ENCODE measurements around the gene HMCN1. TPM values are rescaled to one million over a fixed set of nuclear protein-coding genes. Genes with fewer than 3 reads are reported as not detected.

The HMCN1 gene
- total RNA-seq, 1 experiment from 2014 or later, result 0.31 TPM

GRCh38 chr1:185696422-185697150, 37.6 kb upstream of the HMCN1 start:
- no peaks in the 10 kb centered on the region for H3K27me3 ChIP-seq (ENCODE audit: insufficient read depth, low read depth)
- no peak overlapping the region for H3K27ac ChIP-seq
- DNase-seq, result no peak
- H3K9me2 ChIP-seq (ENCODE audit: insufficient read depth), result no peaks in the 10 kb centered on the region
- no peak overlapping the region for H3K4me3 ChIP-seq
- TF ChIP-seq EZH2 (IDR thresholded peaks at IDR 0.05; ENCODE audit: low read depth) (no peak), CTCF (conservative IDR thresholded peaks at IDR 0.05) (no peak)
- H2AFZ ChIP-seq, result no peak overlapping the region
- POLR2A ChIA-PET (ENCODE audit: unreplicated experiment), result interaction anchor here (0.6 kb wide), 1 partner anchor 679 kb away, joined by 17 read pairs; the partner anchor contains the start of gene ODR4
- intact Hi-C loops (cut with micrococcal nuclease; ENCODE audit: unreplicated experiment), result no loop called here
- no peaks in the 10 kb centered on the region for H3K36me3 ChIP-seq (ENCODE audit: low read depth)
- no TSS peak for BruUV-seq (replicated peaks)
- no peaks in the 10 kb centered on the region for H3K4me1 ChIP-seq (replicated peaks; ENCODE audit: insufficient read depth)
- no peak overlapping the region for H3K4me2 ChIP-seq
- no peaks in the 10 kb centered on the region for H3K79me2 ChIP-seq (ENCODE audit: low read depth)
- CTCF ChIA-PET, result no interaction called here
- no peaks in the 10 kb centered on the region for H4K20me1 ChIP-seq (ENCODE audit: insufficient read depth)
- no peaks in the 10 kb centered on the region for H3K9me3 ChIP-seq (ENCODE audit: insufficient read depth, low read depth)
- H3F3A ChIP-seq (ENCODE audit: insufficient read depth, low read depth), result no peaks in the 10 kb centered on the region

GRCh38 chr1:185699874-185700273, 34.3 kb upstream of the HMCN1 start:
- intact Hi-C loops (cut with micrococcal nuclease; ENCODE audit: unreplicated experiment), result no loop called here

GRCh38 chr1:185701650-185702049, 32.5 kb upstream of the HMCN1 start:
- H3K4me3 ChIP-seq, result no peak overlapping the region
- POLR2A ChIA-PET (ENCODE audit: unreplicated experiment), result no interaction called here
- H3K9me3 ChIP-seq (ENCODE audit: insufficient read depth, low read depth), result no peaks in the 10 kb centered on the region
- no peaks in the 10 kb centered on the region for H4K20me1 ChIP-seq (ENCODE audit: insufficient read depth)
- H2AFZ ChIP-seq, result no peak overlapping the region
- no peaks in the 10 kb centered on the region for H3K27me3 ChIP-seq (ENCODE audit: insufficient read depth, low read depth)
- CTCF ChIA-PET, result no interaction called here
- DNase-seq, result no peak
- no peaks in the 10 kb centered on the region for H3K79me2 ChIP-seq (ENCODE audit: low read depth)
- H3K27ac ChIP-seq, result no peak overlapping the region
- BruUV-seq (replicated peaks), result no TSS peak
- no peaks in the 10 kb centered on the region for H3K4me1 ChIP-seq (replicated peaks; ENCODE audit: insufficient read depth)
- H3K36me3 ChIP-seq (ENCODE audit: low read depth), result no peaks in the 10 kb centered on the region
- H3K4me2 ChIP-seq, result no peak overlapping the region
- intact Hi-C loops (cut with micrococcal nuclease; ENCODE audit: unreplicated experiment), result no loop called here
- TF ChIP-seq EZH2 (IDR thresholded peaks at IDR 0.05; ENCODE audit: low read depth) (no peak), CTCF (conservative IDR thresholded peaks at IDR 0.05) (no peak)
- no peaks in the 10 kb centered on the region for H3F3A ChIP-seq (ENCODE audit: insufficient read depth, low read depth)
- no peaks in the 10 kb centered on the region for H3K9me2 ChIP-seq (ENCODE audit: insufficient read depth)

More at GRCh38 chr1:185699874-185700273, 34.3 kb upstream of the HMCN1 start:
- no peaks in the 10 kb centered on the region for H3K9me3 ChIP-seq (ENCODE audit: insufficient read depth, low read depth)
- no peaks in the 10 kb centered on the region for H3F3A ChIP-seq (ENCODE audit: insufficient read depth, low read depth)
- no peak overlapping the region for H3K4me3 ChIP-seq
- no peak overlapping the region for H3K27ac ChIP-seq
- H3K27me3 ChIP-seq (ENCODE audit: insufficient read depth, low read depth), result no peaks in the 10 kb centered on the region
- no peak overlapping the region for H3K4me2 ChIP-seq
- BruUV-seq (replicated peaks), result no TSS peak
- no peak overlapping the region for H2AFZ ChIP-seq
- no peak for DNase-seq
- ChIA-PET CTCF (no interaction called here), POLR2A (ENCODE audit: unreplicated experiment) (no interaction called here)
- H4K20me1 ChIP-seq (ENCODE audit: insufficient read depth), result no peaks in the 10 kb centered on the region
- no peaks in the 10 kb centered on the region for H3K79me2 ChIP-seq (ENCODE audit: low read depth)
- H3K4me1 ChIP-seq (replicated peaks; ENCODE audit: insufficient read depth), result no peaks in the 10 kb centered on the region
- no peaks in the 10 kb centered on the region for H3K9me2 ChIP-seq (ENCODE audit: insufficient read depth)
- TF ChIP-seq CTCF (conservative IDR thresholded peaks at IDR 0.05) (no peak), EZH2 (IDR thresholded peaks at IDR 0.05; ENCODE audit: low read depth) (no peak)
- H3K36me3 ChIP-seq (ENCODE audit: low read depth), result no peaks in the 10 kb centered on the region
